Hematopoietic multipotent progenitor cell treated with erythropoietin and hydrocortisone succinate and interleukin-3 and kit ligand, for 8 days (in vitro differentiated cells): Measurements from ENCODE around the gene PNISR.
A peak's percentile ranks its signal among the peaks of the same experiment; 100 is the strongest.

Experiments used
- DNase-seq: peaks from one replicate; pipeline ENCODE4 v3.0.0-alpha.2; 2015

The PNISR gene

GRCh38 chr6:99407076-99407475, 18.0 kb downstream of the PNISR start:
- DNase-seq, result no peak

DNA sequence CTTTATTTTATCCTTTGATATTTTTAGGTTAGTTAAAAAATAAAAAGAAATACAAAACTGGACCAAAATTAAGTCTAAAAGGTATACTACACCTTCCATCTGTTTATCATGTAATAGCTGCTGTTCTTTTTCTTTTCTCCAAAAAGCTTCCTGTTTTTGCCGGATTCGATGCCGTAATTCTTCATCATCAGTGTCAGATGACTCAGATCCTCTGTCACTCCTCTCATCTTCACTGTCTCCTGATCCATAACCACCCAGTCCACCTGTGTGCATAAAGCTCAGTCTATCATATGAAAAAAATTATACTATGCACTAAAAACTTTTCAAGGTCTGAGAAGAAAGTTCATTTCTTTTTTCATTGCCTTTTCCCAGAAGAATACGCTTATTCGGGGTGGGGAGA, 22.7 kb downstream of the PNISR start:
- DNase-seq, result no peak

- DNase-seq, result no peak
Measured at GRCh38 chr6:99397287-99397686, 27.8 kb downstream of the PNISR start.

DNA sequence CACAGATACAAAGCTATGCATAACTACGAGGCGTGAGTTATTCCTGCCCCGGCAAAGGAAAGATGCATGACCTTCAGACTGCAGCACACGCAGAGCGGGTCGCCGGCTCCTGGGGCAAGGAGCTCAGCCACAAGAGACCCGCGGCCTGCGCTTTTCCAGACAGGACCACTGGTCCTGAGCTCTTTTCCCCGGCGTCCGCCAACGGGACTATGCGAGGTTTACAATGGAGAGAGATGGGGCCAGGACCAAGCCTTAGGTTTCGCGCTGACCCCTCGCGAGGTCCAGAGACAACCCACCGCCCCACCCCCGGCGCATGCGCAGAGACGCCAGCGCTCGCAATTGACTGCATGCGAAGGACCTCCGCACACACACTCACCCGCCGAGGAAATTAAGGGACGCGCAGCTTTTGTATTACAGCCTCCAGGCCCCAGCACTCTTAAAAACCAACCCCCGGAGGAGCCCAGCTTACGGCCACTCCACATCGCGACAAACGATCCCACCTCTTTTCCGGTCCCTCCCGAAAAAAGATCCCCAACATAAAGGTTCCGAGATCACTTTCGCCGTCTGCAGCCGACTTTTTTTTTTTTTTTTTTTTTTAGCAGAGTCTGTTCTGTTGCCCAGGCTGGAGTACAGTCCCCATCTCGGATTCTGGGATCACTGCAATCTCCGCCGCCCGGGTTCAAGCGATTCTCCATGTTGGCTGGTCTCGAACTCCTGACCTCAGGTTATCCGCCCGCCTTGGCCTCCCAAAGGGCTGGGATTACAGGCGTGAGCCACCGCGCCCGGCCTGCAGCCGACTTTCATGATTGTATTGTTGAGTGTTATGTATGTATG, 31.2 kb downstream of the PNISR start, which contains the start of gene COQ3:
Gene COQ3 (minus strand): TSS at position 498 of the 834 bp plus-strand sequence. CDS start 16 bp downstream, at position 482.
- peak; percentile 69 for DNase-seq

DNA sequence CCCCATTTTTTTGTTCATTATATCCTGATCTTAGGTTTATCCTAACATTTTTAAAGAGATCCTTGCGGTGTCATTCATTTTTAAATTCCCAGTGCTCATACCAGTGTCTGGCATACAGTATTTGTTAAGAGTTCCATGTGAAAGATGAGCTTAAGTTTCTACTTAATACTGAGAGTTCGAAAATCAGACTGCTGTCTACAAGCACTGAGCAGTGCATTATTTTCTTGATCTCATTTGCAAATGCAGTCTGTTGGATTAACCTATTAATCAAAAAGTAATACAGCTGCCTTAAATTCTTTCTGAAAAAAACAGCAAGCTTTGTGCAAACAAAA, 31.8 kb downstream of the PNISR start:
- DNase-seq, result no peak

- DNase-seq, result no peak
Measured at GRCh38 chr6:99390896-99391295, 34.2 kb downstream of the PNISR start.

GRCh38 chr6:99384507-99384906, 40.6 kb downstream of the PNISR start:
- DNase-seq, result no peak

- DNase-seq, result no peak
Measured at GRCh38 chr6:99378636-99379035, 46.5 kb downstream of the PNISR start.

DNA sequence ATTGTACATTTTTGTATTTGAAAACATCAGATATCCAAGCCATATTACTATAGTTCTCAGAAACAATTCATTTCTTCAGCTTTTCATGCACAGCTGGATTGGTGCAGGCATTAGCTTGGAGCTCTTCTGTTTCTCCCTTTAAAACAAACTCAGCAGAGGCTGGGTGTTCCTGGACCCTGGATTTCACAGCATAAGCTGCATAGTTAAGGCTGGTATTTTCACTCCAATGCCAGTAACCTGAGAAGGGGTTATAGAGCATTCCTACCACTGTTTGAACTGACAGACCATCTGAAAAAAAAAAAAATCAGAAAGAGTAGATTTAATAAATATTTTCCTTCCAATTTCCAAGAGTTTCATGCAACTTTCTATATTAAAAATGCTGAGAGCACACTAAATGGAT, 55.6 kb downstream of the PNISR start:
- DNase-seq, result no peak

- DNase-seq, result no peak
Measured at GRCh38 chr6:99366852-99367251, 58.3 kb downstream of the PNISR start.

GRCh38 chr6:99364026-99364425, 61.1 kb downstream of the PNISR start:
- no peak for DNase-seq

DNA sequence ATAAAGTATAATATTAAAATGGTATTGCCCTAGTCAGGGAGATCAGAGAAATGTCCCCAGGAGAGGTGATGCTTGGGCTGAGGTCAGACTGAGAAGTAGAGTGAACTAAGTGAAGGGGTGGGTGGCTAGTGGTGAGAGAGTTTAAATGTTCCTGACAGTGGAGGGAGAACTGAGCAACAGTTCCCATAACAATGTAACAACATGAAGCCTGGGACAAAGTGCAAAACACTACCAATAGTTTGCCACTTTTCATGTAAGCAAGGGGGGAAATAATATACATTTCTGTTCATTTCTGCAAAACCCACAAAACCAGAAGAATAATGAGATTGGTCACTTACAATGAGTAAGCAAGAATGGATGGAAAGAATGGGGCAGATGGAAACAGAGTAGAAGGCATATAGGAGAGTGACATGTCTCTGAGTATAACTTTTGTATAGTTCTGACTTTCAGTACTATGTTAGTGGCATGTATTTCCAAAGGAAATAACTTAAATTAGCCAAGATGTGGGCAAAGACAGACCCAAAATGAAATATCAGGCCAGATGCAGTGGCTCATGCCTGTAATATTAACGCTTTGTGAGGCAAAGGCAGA, 62.3 kb downstream of the PNISR start:
- DNase-seq, result no peak

GRCh38 chr6:99359800-99360199, 65.3 kb downstream of the PNISR start:
- no peak for DNase-seq

DNA sequence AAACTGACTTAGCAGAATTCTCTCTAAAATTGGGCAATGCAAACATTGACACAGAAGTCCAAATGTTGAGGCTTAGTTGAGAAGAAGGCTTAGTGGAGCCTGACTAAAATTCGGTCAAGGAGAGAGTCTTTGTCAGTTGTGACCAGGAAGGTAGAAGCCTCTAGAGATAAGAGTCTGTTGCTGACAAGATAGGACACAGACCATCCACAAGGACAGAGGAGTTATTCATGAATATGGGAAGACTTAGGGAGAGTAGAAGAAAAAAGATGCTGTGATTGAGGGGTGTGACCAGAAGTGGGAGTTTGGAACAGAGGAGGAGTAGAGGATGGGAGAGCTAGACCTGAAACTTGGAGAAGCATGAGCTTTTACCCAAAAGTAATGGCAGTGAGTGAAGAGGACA, 68.5 kb downstream of the PNISR start:
- DNase-seq, result no peak

DNA sequence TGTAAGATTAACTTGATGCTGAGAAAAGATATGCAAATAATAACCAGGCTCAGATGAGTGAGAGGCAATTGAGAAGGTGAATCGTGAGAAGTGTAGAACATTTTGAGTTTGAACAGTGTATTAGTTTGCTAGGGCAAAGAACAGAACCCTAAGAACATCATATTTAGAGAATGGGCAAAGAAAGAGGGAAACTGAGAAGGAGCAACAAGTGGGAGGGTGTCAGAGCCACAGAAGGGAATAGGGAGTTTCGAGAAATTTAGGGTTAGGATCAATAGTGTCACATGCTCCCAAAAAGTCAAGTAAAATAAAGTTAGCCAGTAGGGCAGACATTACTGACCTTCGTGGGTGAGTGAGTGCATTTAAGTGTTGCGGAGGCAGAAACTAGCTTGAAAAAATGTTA, 70.1 kb downstream of the PNISR start:
- DNase-seq, result no peak

DNA sequence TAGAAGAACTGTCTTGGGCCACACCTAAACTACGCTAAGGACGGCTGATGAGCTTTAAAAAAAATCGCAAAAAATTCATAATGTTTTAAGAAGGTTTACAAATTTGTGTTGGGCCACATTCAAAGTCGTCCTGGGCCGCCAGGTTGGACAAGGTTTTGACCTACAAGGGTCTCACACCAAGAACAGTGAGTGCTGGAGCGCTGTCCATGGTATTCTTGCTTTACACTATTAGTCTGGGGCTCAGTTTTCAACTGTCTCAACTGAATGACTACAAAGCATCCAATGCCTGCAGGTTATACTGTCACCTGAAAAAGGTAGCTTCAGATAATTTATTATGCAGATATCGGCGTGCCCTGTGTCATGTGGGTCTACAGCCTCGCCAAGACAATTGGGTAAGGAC, 72.0 kb downstream of the PNISR start:
- DNase-seq, result no peak

DNA sequence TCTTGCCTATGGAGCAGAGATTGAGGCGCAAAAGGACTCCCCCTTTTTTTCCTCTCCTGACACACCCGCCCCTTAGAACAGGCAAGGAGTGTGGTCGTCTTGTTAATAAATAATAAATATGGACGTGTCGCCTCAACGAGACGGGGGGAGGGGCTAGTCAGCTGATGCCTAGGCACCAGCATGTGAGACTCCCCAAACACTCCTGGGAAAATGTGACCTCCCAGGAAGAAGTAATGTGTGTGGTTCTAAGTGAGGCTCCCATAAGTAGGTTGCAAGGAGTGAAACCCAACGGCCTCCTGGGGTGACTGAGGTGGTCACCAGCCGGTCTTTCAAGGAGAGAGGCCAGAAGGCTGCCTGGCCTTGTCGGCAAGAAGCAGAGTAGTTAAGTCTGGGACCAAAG, 74.5 kb downstream of the PNISR start:
- no peak for DNase-seq

DNA sequence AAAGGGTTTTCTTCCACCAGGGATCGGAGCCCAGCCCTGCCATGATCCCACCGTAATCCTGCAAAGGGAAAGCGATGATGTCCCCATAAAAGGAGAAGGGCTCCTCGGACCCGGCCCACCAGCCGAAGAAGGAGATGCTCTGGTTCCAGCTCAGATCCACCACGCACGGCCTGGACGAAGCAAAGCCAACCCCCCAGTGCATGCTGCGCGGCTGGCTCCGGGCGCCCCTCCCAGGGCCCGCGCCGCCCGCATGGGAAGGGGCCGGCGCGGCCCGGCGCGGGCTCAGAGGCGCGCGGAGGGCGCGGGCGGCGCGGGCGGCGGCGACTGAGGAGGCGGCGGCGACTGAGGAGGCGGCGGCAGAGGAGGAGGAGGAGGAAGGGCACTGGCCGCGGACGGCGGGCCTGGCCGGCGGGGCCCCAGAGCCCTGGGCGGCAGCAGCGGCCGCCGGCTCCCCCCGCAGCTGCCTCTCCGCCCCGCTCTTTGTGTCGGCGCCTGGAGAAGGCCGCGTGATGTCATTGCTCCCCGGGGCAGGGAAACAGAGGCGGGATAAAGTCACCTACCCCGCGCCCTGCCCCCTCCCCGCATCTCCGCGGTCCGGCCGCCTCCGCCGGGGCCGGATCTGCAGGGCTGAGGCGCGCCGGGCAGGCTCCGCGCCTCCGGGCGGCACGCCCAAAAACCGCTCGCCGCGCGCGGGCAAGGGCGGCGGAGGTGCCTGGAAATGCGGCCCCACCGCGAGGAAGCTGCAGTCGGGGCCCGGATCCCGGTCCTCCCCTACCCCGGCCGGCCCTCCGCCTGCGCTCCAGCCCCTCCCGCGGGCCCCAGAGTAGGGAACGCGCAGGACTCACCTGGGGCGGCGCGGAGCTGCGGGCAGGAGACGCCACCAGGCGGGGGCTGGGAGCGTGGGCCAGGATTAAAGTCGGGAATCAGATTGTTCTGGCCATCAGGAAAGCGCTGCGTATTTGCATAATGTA, 75.7 kb downstream of the PNISR start, which contains the start of gene FAXC:
Gene FAXC (minus strand): TSS at position 504 of the 971 bp plus-strand sequence. CDS start 302 bp downstream, at position 202.
- no peak for DNase-seq

DNA sequence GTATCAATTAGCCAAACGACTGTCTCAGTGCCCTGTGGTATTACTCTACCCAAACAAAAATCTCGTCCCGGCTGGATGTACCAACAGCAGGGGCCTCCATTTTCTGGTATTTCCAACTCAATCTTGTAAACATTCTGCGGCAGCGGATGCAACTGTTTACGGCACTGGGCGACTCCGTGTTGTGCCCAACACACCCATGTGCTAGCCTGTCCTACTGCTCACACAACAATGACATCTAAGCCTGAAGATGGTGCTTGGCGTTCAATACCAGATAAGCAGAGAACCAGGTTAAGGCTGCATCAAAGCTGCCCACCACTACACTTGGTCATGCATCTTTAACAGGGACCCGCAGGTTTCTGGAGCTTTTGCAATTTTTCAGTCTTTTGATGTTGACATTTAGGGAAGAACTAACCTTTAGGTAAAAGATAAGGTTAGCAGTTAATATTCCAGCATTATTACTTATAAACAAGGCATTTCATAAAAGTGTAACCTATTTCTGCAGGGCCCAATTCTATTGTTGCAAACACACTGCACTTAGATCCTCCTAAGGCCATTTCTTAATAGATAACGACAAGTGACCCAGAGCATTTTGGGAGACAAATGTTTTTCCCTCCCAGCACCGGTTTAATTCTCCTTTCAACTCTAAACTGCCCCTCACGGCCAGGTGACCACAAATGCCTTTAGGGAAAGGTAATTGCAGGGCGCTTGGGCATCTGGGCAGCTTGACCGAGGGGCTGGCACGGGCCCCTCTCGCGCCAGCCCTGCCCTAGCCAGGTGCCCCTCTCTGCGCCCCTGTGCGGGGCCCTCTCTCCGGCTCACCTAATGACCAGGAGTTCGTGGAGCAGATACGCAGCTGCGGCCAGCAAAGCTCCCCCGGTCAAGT, 76.6 kb downstream of the PNISR start:
- no peak for DNase-seq
